NCI-H1436 treated with DMSO at 0.1 percent for 48 hours (cell line): ENCODE data around the gene PAQR4.

Source experiments
- DNase-seq: peaks from one replicate; lab custom pipeline; 2025; lab: John Stamatoyannopoulos, UW

The PAQR4 gene

GRCh38 chr16:2966043-2966807 is 2.9 kb upstream of the PAQR4 start:
- DNase-seq, result no peak

DNA sequence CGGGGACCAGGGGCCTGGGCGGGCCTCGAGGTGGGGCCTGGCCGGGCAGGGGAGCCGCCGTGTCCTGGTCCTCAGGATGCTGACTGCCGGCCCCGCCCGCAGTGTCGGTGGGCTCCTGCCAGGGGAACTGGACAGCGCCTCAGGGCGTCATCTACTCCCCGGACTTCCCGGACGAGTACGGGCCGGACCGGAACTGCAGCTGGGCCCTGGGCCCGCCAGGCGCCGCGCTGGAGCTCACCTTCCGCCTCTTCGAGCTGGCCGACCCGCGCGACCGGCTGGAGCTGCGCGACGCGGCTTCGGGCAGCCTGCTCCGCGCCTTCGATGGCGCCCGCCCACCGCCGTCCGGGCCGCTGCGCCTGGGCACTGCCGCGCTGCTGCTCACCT is 2.3 kb upstream of the PAQR4 start:
- no peak for DNase-seq

DNA sequence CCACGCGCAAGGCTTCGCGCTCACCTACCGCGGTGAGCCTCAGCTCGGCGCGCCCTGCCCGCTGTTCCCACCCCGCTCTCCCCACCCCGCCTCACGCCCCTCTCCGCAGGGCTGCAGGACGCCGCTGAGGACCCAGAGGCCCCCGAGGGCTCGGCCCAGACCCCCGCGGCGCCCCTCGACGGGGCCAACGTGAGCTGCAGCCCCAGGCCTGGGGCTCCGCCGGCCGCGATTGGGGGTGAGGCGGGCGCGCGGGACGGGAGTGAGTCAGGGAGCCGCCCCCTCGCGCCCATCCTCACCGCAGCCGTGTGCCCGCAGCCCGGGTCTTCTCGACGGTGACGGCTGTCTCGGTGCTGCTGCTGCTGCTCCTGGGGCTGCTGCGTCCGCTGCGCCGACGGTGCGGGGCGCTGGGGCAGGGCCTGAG is 1.9 kb upstream of the PAQR4 start:
- DNase-seq, result no peak

DNA sequence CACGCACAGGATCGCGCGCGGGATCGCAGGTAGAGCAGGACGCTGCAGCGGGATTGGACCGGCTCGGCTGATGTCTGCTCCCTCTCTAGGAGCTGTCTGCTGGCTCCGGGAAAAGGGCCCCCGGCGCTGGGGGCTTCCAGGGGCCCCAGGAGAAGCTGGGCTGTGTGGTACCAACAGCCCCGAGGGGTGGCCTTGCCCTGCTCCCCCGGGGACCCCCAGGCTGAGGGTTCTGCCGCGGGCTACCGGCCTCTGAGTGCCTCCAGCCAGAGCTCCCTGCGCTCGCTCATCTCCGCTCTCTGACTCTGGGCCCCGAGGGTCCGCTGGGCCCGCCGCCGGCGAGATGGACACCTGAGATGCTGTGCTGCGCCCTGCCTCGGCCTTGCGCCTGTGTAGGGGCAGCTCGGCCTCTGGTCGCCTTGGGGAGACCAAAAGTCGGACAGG is 1.4 kb upstream of the PAQR4 start:
- DNase-seq, result no peak

DNA sequence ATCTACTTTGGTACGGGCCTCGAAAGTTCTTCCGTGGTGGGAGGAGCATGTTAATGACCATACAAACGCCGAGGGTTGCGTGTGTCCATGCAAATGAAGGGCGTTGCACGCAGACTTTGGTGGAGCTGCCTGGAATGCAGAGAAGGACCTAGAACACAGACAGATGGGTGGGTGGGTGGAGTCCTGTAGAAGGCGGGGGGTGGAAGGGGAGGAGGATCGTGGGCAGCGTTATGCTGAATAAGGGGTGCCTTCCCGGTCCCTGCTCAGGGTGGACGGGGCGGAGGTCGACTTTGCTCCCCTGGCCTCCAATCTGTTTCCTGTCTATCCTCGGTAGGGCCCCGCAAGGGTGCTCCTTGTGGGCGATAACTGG is 795 bp upstream of the PAQR4 start:
- DNase-seq, result no peak

DNA sequence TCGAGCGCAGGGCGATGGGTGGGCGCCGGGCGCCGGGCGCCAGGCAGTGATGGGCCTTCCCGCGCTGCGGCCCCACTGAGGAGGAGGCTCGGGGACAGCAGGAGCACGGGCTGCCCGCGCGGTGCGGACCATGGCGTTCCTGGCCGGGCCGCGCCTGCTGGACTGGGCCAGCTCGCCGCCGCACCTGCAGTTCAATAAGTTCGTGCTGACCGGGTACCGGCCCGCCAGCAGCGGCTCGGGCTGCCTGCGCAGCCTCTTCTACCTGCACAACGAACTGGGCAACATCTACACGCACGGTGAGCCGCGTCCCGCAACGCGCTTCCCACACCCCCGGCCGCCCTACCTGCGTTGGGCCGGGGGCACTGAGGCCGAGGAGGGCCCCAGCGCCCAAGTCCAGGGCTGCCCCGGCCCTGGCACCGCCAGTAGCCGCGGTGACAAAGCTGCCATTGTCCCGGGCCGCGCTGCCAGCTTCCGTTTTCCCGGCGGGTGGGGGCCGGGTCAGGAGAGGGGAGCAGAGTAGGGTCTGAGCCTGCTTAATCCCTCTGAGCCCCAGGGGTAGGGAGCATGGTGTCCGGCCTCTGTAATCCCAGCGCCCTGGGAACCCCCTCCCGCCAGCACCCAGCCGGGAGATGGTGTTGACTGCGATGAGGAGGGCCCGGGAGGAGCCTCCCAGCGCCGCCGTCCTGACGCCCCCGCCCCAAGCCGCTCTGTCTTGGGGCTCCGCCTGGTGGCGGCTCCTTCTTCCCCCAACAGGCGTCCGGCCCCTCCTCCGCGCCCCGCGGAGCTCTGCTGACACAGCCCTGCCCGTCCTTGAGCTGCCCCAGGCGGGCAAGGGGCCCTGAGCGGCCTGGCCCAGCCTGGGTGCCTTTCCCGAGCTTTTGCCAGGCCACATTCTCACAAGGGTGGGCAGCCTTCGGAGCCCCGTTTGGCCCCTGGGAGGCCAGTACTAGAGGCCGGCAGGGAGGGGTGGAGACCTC is 685 bp downstream of the PAQR4 start:
- DNase-seq, result no peak

GRCh38 chr16:2970563-2970962 is 1.4 kb downstream of the PAQR4 start:
- no peak for DNase-seq

- DNase-seq, result no peak
These were observed 2.2 kb downstream of the PAQR4 start for GRCh38 chr16:2971134-2971984.

GRCh38 chr16:2971985-2972784 is 3.0 kb downstream of the PAQR4 start:
- DNase-seq, result no peak

DNA sequence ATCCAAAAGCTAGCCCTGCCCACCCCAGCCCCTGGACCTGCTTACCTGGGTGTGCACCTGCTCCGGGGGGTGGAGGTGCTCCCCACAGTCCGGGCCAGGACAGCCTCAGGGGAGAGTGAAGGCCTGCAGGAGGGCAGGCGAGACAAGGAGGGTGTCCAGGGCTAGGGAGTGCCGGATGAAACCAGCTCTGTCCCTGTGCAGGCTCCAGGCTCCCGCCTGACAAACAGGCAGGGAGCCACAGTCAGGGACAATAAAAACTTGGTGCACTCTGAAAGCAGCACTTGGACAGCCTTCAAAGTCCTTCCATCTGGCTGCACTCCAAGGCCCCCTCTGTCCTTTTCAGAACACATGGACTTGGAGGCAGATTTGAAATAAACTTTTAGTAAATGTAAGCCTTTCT is 3.9 kb downstream of the PAQR4 start:
- no peak for DNase-seq

DNA sequence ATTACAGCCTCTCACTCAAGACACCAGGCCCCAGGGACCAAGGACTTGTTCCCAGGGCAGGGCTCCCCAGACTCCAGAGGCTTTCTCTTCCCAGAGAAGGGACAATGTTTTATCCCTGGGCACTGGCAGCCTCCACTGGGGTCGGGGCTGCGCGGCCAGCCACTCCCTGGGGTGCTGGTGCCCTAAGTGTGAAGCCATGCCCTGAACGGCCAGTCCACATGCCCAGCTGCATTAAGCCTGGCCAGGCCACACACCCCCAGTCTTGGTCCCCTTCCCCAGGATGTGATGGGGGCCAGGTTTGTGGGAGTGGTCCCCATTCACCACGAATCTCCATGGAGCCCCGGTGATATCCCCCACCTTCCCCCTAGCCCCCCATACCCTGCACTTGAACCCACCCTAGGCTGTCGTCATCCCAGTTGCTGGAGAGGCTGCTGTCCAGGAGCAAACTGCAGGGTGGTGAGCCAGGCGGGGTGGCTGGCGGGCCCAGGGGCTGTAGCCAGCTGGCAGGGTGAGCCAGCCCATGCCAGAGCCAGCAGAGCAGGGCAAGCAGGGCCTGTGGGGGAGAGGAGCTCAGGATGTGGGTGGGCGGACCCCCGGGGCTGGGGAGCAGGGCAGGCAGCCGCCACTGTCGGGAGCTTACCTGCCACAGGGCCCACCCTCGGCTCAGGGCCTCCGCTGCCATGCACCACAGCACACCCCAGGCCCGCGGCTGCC is 4.6 kb downstream of the PAQR4 start:
- no peak for DNase-seq

- no peak for DNase-seq
These were observed 5.3 kb downstream of the PAQR4 start for GRCh38 chr16:2974319-2975056.

GRCh38 chr16:2975161-2975795 is 6.1 kb downstream of the PAQR4 start:
- DNase-seq, result no peak

GRCh38 chr16:2976201-2976600 is 7.1 kb downstream of the PAQR4 start:
- DNase-seq, result no peak

- no peak for DNase-seq
These were observed 7.5 kb downstream of the PAQR4 start for GRCh38 chr16:2976673-2977072.

- DNase-seq, result no peak
These were observed 8.3 kb downstream of the PAQR4 start for GRCh38 chr16:2977440-2977839.

- no peak for DNase-seq
These were observed 10.6 kb downstream of the PAQR4 start for GRCh38 chr16:2979669-2980226.

- no peak for DNase-seq
These were observed 11.4 kb downstream of the PAQR4 start, which contains the start of gene PKMYT1 for GRCh38 chr16:2980227-2981176. PKMYT1 (minus strand) TSS chr16:2980446; CDS start chr16:2979657, 789 bp downstream.
